Measurements from ENCODE around the gene PNO1.

DNA sequence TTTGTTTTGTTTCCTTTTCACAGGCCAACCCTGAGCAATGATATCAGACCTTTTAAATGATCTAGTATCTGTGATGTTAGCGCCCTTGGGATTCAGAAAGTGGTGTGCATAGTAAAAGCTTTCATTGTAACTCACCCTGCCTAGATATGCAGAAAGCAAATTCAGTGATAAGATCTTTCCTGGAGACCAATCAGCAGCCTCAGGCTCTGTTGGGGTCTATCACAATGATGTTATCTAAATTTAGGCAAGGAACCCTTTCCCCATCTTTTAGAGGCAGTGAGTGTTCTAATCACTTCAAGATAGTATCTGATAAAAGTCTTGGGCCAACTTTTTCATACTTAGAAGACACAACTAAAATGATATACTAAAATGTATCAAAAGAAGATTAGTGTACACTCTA lies 23.6 kb upstream of the PNO1 start:
- TF ChIP-seq TAF1 (IDR thresholded peaks at IDR 0.05; ENCODE audit: borderline replicate concordance, insufficient read depth, low read length) (no peak), POLR2AphosphoS5 (IDR thresholded peaks at IDR 0.05; ENCODE audit: low read depth, low read length) (no peak), SIN3A (IDR thresholded peaks at IDR 0.05; ENCODE audit: borderline replicate concordance, insufficient read depth, low read length) (no peak)
- TF ChIP-seq, protein P1, sequence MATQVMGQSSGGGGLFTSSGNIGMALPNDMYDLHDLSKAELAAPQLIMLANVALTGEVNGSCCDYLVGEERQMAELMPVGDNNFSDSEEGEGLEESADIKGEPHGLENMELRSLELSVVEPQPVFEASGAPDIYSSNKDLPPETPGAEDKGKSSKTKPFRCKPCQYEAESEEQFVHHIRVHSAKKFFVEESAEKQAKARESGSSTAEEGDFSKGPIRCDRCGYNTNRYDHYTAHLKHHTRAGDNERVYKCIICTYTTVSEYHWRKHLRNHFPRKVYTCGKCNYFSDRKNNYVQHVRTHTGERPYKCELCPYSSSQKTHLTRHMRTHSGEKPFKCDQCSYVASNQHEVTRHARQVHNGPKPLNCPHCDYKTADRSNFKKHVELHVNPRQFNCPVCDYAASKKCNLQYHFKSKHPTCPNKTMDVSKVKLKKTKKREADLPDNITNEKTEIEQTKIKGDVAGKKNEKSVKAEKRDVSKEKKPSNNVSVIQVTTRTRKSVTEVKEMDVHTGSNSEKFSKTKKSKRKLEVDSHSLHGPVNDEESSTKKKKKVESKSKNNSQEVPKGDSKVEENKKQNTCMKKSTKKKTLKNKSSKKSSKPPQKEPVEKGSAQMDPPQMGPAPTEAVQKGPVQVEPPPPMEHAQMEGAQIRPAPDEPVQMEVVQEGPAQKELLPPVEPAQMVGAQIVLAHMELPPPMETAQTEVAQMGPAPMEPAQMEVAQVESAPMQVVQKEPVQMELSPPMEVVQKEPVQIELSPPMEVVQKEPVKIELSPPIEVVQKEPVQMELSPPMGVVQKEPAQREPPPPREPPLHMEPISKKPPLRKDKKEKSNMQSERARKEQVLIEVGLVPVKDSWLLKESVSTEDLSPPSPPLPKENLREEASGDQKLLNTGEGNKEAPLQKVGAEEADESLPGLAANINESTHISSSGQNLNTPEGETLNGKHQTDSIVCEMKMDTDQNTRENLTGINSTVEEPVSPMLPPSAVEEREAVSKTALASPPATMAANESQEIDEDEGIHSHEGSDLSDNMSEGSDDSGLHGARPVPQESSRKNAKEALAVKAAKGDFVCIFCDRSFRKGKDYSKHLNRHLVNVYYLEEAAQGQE (IDR thresholded peaks at IDR 0.05; ENCODE audit: insufficient read depth in 1 of 2, low read depth in 2 of 2, low read length in 2 of 2) = no peak

Measured in PFSK-1 (cell line).